GM04503 (cell line): Measurements from ENCODE around the gene DNASE1.
"Not testable (repeated sequence)": the region's sequence is repeated elsewhere in the genome, so short reads cannot be mapped to it uniquely, and the experiment has no call there.

Experiments used
- DNase-seq: peaks from one replicate; pipeline ENCODE4 v3.0.0-alpha.2; 2012; ENCODE audit warnings: low read depth

DNASE1 gene

GRCh38 chr16:3641801-3642396, 12.6 kb upstream of the DNASE1 start:
- no peak for DNase-seq

GRCh38 chr16:3642397-3643094, 11.9 kb upstream of the DNASE1 start:
- DNase-seq = no peak

GRCh38 chr16:3643095-3643730, 11.3 kb upstream of the DNASE1 start:
- no peak for DNase-seq

DNA sequence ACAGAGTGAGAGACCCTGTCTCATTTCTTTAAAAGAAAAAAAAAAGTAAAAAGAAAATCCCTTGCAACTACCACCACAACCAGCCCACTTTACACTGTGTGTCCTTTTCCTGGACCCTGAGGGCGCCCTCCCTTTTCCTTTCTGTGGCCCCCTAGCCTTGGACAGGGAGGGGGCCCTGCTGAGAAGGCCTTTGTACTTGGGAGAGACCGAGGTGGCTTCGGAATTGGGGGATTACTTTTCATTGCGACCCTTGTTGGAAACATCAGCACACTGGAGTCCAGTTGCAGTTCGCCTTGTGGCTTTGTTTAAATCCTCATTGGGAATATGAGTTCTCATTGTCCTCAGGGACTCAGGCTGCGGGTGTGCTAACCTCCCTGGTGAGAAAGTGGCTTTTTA, 9.4 kb upstream of the DNASE1 start:
- DNase-seq = no peak

DNA sequence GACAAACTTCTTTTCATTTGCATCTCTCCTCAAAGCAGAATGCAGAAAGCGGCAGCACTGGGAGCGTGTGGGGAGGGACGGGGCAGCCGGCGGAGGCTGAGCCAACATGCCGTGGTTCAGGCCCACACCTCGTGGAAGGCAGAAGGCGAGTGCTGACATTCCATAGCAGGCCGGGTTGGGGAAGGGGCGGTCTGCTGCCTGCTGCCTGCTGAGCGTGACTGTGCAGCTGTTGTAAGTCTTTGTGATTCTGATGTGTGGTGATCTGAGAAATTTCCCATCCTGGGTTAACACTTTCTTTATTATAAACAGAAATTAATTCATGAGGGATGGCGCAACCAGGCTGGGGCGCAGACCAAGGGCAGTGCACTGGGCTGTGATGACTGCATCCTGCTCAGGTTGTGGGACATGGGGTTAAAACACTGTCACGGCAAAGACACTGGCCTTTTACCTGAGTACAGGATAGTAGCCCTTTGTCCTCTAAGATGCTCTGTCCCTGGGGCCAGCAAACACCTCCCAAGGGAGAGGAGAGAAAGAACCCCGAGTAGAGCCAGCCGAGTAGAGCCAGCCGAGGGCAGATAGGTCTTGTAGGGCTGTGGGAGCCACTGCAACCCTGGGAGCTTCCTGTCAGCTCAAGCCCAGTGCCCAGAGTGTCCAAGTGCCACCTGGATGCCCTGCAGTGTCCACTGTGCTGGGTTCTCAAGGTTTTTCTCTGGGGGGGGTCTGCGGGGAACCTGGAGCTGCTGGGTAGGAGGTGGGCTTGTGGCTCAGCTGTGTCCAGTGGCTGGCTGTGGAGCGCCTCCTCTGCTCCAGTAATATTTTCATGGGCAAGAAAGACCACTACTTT, 8.8 kb upstream of the DNASE1 start:
- no peak for DNase-seq

- no peak for DNase-seq
These were observed 8.1 kb upstream of the DNASE1 start for GRCh38 chr16:3646348-3646920.

- DNase-seq = no peak
These were observed 3.7 kb upstream of the DNASE1 start for GRCh38 chr16:3650631-3651265.

DNA sequence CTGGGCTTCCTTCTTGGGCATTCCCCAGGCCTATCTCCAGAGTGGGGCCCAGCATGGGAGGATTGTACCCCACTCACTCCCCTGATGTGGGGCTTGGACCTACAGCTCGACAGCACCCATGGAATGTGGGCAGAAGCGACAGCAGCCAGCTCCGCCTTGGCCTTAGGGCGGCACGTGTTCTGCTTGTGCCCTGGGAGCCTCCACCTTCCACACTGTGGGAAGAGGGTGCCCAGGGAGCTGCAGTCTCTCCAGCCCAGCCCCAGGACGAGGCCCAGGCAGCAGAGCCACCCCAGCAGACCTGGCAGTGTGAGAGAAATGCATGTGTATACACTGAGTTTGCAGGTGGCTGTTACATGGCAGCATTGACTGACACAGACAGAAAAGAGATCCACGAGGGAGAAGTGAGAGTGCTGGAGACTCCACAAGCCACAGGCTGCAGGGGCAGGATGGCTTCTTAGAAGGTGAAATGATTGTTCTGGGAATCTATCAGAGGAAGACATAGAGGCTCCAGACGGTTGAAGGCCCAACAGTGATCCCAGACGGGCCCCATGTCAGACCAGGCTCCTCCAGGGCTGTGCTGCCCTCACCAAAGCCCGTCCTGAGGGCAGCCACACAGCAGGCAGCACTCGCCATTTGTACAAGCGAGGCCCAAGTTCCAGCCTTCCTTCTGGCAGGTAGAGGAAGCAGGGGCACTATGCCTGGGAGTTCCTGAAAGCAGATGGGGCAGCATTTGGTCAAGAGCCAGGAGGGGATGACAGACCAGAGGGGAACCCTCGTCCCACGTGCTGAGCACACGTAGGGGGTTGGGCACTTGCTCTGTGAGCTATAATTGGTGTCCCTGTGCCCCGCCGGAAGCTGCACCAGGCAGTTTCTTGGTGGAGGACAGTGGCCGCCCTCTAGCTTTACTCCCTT, 2.8 kb upstream of the DNASE1 start:
- no peak for DNase-seq

- DNase-seq = no peak
These were observed 1.9 kb upstream of the DNASE1 start for GRCh38 chr16:3652373-3653195.

- no peak for DNase-seq
These were observed 522 bp downstream of the DNASE1 start for GRCh38 chr16:3655030-3655395.

GRCh38 chr16:3655396-3656159, 1.1 kb downstream of the DNASE1 start:
- no peak for DNase-seq

GRCh38 chr16:3656160-3656490, 1.6 kb downstream of the DNASE1 start:
- DNase-seq = not testable (repeated sequence)

- DNase-seq = no peak
These were observed 2.3 kb downstream of the DNASE1 start for GRCh38 chr16:3656491-3657468.

DNA sequence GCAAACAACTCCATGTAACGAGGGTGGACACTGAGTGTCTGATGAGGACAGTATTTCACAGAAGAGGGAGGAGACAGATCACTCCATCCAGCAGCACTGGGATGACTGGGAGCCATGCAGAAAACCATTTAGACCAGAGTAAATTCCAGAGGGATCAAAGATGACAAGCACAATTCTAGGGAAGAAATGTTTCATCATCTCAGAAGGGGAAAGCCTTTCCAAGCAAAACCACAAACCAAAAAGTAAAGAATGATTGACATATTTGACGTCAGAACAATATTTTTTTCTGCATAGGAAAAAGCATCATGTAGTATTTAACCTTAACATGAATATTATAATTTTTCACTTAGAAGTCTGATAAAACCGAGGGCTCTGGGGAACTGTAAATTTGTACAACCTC, 4.8 kb downstream of the DNASE1 start:
- no peak for DNase-seq

- no peak for DNase-seq
These were observed 6.8 kb downstream of the DNASE1 start for GRCh38 chr16:3661311-3661710.

- no peak for DNase-seq
These were observed 7.4 kb downstream of the DNASE1 start for GRCh38 chr16:3661922-3662321.

GRCh38 chr16:3662601-3663000, 8.1 kb downstream of the DNASE1 start:
- DNase-seq = no peak
